MCF 10A (cell line): Measurements from ENCODE around the gene PHYHD1. TPM values are rescaled to one million over a fixed set of nuclear protein-coding genes. Genes with fewer than 3 reads are reported as not detected.
A peak's percentile ranks its signal among the peaks of the same experiment; 100 is the strongest.

Source experiments
- BruUV-seq: library from RNA; stranded (reverse); fragments of 400-500 nt; replicated peaks from 2 replicates; lab custom pipeline; 2021; lab: Mats Ljungman, UMichigan
- CTCF ChIA-PET: fragments of 300-600 bp; sonication (Branson Sonifier 250); formaldehyde crosslinking; extraction: SDS; loops from one replicate; lab custom pipeline; 2021; ENCODE audit warnings: antibody characterized with exemption, inconsistent platforms; lab: Yijun Ruan, JAX
- POLR2A ChIA-PET: fragments of 300-600, 350-650 bp; sonication (Branson Sonifier 250); formaldehyde crosslinking; extraction: SDS; loops from one replicate; lab custom pipeline; 2020; ENCODE audit warnings: antibody characterized with exemption, inconsistent platforms; lab: Yijun Ruan, JAX
- DNase-seq: peaks from one replicate; pipeline ENCODE4 v3.0.0-alpha.2; 2018; ENCODE audit not compliant: unreplicated experiment
- H3K27ac Mint-ChIP-seq: one replicate; pipeline ENCODE4 v1.8.0; 2022; ENCODE audit warnings: mild to moderate bottlenecking, low read depth, mixed read lengths; ENCODE audit not compliant: unreplicated experiment
- H3K27me3 Mint-ChIP-seq: one replicate; pipeline ENCODE4 v1.8.0; 2022; ENCODE audit warnings: mixed read lengths; ENCODE audit not compliant: insufficient read depth, unreplicated experiment
- H3K36me3 Mint-ChIP-seq: one replicate; pipeline ENCODE4 v1.8.0; 2022; ENCODE audit warnings: mild to moderate bottlenecking, moderate library complexity, mixed read lengths; ENCODE audit not compliant: insufficient read depth, unreplicated experiment
- H3K4me1 Mint-ChIP-seq: one replicate; pipeline ENCODE4 v1.8.0; 2022; ENCODE audit warnings: mixed read lengths; ENCODE audit not compliant: insufficient read depth, unreplicated experiment
- H3K4me3 Mint-ChIP-seq: one replicate; pipeline ENCODE4 v1.8.0; 2022; ENCODE audit warnings: mild to moderate bottlenecking, moderate library complexity, mixed read lengths; ENCODE audit not compliant: unreplicated experiment
- H3K9me3 Mint-ChIP-seq: one replicate; pipeline ENCODE4 v1.8.0; 2022; ENCODE audit warnings: mixed read lengths; ENCODE audit not compliant: unreplicated experiment
- intact Hi-C: fragments of 100-400 bp; cut with micrococcal nuclease; formaldehyde crosslinking; loops from 2 replicates; pipeline ENCODE4 v1.14.1; 2022
- total RNA-seq: library from RNA; stranded (reverse); gene quantifications from 2 replicates; pipeline ENCODE4 v1.2.3, GENCODE V29; 2022
- TF ChIP-seq, protein P1 (sequence below): fragments of 200-600 bp; IDR thresholded peaks from one replicate; pipeline ENCODE4 v1.8.0; 2022; ENCODE audit warnings: antibody characterized with exemption, mild to moderate bottlenecking; ENCODE audit not compliant: unreplicated experiment

PHYHD1 gene
- total RNA-seq, 1 experiment from 2014 or later: 0.70 TPM

DNA sequence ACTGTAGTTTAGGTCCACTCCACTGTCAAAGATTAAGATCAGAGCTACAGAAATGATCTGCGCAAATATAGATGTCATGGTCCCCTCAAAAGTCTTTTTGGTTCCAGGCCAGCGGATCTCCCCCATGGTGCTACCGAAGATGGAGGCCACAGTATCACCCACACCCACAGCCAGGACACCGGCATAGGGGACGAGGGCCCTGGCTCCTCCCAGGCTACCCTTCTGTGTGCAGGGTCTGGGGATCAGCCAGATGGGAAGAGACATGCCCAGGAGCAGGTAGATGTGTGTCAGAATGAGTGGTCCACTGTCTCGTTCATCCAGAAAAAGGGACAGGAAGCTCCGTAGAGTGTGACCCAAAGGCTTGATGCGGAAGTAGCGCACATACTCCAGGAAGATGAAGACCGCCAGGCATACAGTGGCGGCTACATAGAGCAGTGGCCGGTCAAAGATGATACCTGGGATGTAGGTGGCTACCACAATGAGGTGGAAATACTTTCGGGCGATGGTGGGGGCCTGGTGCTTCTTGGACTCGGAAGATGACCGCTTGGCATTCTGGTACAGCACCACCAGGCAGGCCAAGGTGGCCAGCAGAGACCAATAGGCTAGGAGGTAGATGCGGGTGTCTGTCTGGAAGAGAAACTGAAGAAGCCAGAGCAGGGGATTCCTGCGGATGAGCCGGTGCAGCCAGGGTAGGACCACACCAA lies 25.2 kb downstream of the PHYHD1 start:
- BruUV-seq: no TSS peak
- intact Hi-C loops: no loop called here
- H3K27ac Mint-ChIP-seq: peak overlapping the region; percentile 31
- no peaks in the 10 kb centered on the region for H3K9me3 Mint-ChIP-seq
- TF ChIP-seq, protein P1, sequence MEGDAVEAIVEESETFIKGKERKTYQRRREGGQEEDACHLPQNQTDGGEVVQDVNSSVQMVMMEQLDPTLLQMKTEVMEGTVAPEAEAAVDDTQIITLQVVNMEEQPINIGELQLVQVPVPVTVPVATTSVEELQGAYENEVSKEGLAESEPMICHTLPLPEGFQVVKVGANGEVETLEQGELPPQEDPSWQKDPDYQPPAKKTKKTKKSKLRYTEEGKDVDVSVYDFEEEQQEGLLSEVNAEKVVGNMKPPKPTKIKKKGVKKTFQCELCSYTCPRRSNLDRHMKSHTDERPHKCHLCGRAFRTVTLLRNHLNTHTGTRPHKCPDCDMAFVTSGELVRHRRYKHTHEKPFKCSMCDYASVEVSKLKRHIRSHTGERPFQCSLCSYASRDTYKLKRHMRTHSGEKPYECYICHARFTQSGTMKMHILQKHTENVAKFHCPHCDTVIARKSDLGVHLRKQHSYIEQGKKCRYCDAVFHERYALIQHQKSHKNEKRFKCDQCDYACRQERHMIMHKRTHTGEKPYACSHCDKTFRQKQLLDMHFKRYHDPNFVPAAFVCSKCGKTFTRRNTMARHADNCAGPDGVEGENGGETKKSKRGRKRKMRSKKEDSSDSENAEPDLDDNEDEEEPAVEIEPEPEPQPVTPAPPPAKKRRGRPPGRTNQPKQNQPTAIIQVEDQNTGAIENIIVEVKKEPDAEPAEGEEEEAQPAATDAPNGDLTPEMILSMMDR: no peak
- POLR2A ChIA-PET: interaction anchor here (0.7 to 0.9 kb wide), 5 partner anchors 18 to 1891 kb away, joined by 3 to 4 read pairs (median 3); partner anchors contain the start of gene MIGA2
- H3K36me3 Mint-ChIP-seq: peaks cover 30% of the 10 kb centered on the region
- peak overlapping the region; percentile 83 for H3K4me3 Mint-ChIP-seq
- CTCF ChIA-PET: interaction anchor here (0.7 to 5.5 kb wide), 2 partner anchors 18 to 82 kb away, joined by 3 to 32 read pairs; no protein-coding TSS in a partner anchor
- peaks cover 17% of the 10 kb centered on the region for H3K4me1 Mint-ChIP-seq
- DNase-seq: no peak
- no peaks in the 10 kb centered on the region for H3K27me3 Mint-ChIP-seq

DNA sequence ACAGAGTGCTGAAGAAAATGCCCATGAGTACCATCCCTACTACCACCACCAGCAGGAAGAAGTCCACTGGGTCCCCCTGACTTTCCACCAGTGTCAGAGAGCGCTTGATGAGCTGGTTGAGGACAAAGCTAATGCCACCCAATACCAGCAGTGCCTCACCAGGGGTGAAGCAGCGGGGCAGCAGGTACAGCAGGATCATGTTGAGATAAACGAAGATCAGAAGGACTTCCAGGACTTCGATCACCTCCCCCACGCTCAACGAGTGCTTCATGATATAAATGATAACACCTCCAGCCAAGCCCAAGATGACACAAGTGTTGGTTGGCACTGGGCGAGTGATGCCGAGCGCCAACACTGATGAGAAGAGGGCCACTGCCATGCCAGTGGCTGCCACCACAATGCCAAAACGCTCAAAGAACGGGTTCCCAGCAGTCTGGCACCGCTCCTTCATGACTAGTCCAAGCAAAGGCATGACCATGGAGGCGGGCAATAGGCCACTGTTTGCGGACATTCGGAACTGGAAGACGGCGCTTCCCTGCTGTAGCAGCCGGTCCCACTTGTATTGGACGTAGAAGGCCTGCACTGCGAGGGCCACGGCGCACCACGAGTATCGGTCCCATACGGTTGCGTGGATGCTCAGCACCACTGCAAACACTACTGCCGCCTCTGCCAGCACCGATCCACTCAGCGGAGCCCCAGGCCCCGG lies 25.9 kb downstream of the PHYHD1 start:
- POLR2A ChIA-PET: interaction anchor here (0.6 to 0.9 kb wide), 2 partner anchors 38 to 1333 kb away, joined by 3 to 4 read pairs; no protein-coding TSS in a partner anchor
- no peaks in the 10 kb centered on the region for H3K27me3 Mint-ChIP-seq
- H3K9me3 Mint-ChIP-seq: no peaks in the 10 kb centered on the region
- peak overlapping the region; percentile 83 for H3K4me3 Mint-ChIP-seq
- TF ChIP-seq, protein P1: no peak
- peak; percentile 13 for DNase-seq
- intact Hi-C loops: no loop called here
- H3K4me1 Mint-ChIP-seq: peaks cover 17% of the 10 kb centered on the region
- peaks cover 37% of the 10 kb centered on the region for H3K36me3 Mint-ChIP-seq
- CTCF ChIA-PET: interaction anchor here (5.5 kb wide), 1 partner anchor 18 kb away, joined by 32 read pairs; no protein-coding TSS in a partner anchor
- no TSS peak for BruUV-seq
- peak overlapping the region; percentile 90 for H3K27ac Mint-ChIP-seq

DNA sequence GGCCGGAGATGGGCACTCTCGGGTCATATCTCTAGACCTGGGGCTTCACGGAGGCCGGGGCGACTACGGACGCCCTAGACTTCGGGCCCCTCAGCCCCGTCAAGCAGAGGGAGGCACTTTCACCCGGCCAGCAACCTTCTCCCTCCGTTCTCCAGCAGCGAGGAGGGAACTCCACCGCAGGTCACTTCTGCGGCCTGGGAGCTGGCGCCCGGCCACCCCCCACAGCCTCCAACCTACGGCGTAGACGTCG lies 26.4 kb downstream of the PHYHD1 start:
- POLR2A ChIA-PET: interaction anchor here (0.6 kb wide), 1 partner anchor 39 kb away, joined by 4 read pairs; no protein-coding TSS in a partner anchor
- peaks cover 17% of the 10 kb centered on the region for H3K4me1 Mint-ChIP-seq
- CTCF ChIA-PET: interaction anchor here (0.6 kb wide), 1 partner anchor 81 kb away, joined by 3 read pairs; the partner anchor contains the start of gene SH3GLB2
- no peaks in the 10 kb centered on the region for H3K9me3 Mint-ChIP-seq
- H3K36me3 Mint-ChIP-seq: peaks cover 42% of the 10 kb centered on the region
- TSS peak; percentile 69 for BruUV-seq
- intact Hi-C loops: no loop called here
- H3K27ac Mint-ChIP-seq: peak overlapping the region; percentile 90
- DNase-seq: no peak
- peak overlapping the region; percentile 83 for H3K4me3 Mint-ChIP-seq
- TF ChIP-seq, protein P1: no peak
- no peaks in the 10 kb centered on the region for H3K27me3 Mint-ChIP-seq
